ENCODE results near the gene TYMP. TPM values are rescaled to one million over a fixed set of nuclear protein-coding genes. Genes with fewer than 3 reads are reported as not detected.

TYMP gene
- total and polyA plus RNA-seq, 2 donors (not counting 1 experiment from before 2014, with no cell fraction given), result 43.6 to 45.1 TPM

GRCh38 chr22:50526108-50526833 lies 3.5 kb downstream of the TYMP start:
- H3K9ac ChIP-seq (ENCODE audit: low read length), result peak overlapping the region; percentile 89
- WGBS (ENCODE audit: insufficient coverage), result under 1% methylated on average over 75 of the region's 77 CpGs
- H3K27ac ChIP-seq (ENCODE audit: low read length in 2 of 2), result peak overlapping the region; percentile 83 to 90
- peaks cover 41% of the 10 kb centered on the region for H3K79me2 ChIP-seq (ENCODE audit: control insufficient read depth, insufficient read depth, low read length)
- CTCF ChIA-PET, result interaction anchor here (0.7 to 5.5 kb wide), 43 partner anchors 9 to 335 kb away, joined by 3 to 81 read pairs (median 6); partner anchors contain the start of genes ADM2, ARSA, CHKB and HDAC10
- Mint-ChIP-seq H3K27me3 (no peaks in the 10 kb centered on the region), H3K4me1 (peaks cover 34% of the 10 kb centered on the region), H3K9me3 (ENCODE audit: insufficient read depth) (no peaks in the 10 kb centered on the region), H3K4me3 (peak overlapping the region; percentile 86), H3K27ac (peak overlapping the region; percentile 91)
- H4K20me1 ChIP-seq (ENCODE audit: control insufficient read depth, insufficient read depth, low read length, poor library complexity, severe bottlenecking), result peaks cover 27% of the 10 kb centered on the region
- H3K4me3 ChIP-seq (ENCODE audit: control extremely low read depth in 1 of 5, extremely low read depth in 1 of 5, insufficient read depth in 1 of 5, low read depth in 2 of 5, low read length in 4 of 5), result peak overlapping the region; percentile 14 to 76 (median 69)
- intact Hi-C loops (cut with micrococcal nuclease), result loop anchor here (1.0 to 5.0 kb wide), 3 partner anchors 19 to 54 kb away; partner anchors contain the start of genes KLHDC7B and SYCE3
- peaks cover 16 to 54% of the 10 kb centered on the region in 2 donors for H3K4me1 ChIP-seq (ENCODE audit: control insufficient read depth in 2 of 2, insufficient read depth in 2 of 2, low read length in 2 of 2)
- POLR2A ChIA-PET, result interaction anchor here (0.6 to 5.4 kb wide), 21 partner anchors 8 to 336 kb away, joined by 3 to 104 read pairs (median 9); partner anchors contain the start of genes CHKB, HDAC10, KLHDC7B and LMF2
- H3K4me2 ChIP-seq (replicated peaks; ENCODE audit: low read depth, low read length, poor library complexity, severe bottlenecking), result peak overlapping the region; percentile 98
- ATAC-seq (ENCODE audit: low read depth) (peak; percentile 26), DNase-seq (peak; percentile 93)
- TF ChIP-seq EZH2 (IDR thresholded peaks at IDR 0.05; ENCODE audit: borderline replicate concordance, insufficient read depth, low read depth, low read length, poor library complexity, severe bottlenecking), result no peak
- TF ChIP-seq CTCF (IDR thresholded peaks at IDR 0.05), result peak; percentile 83
- H3K9me3 ChIP-seq (ENCODE audit: control extremely low read depth in 1 of 3, control insufficient read depth in 2 of 3, insufficient read depth in 1 of 3, low read length in 2 of 3), result peaks cover 0 to 9% (median 0%) of the 10 kb centered on the region in 3 donors
- H3K36me3 ChIP-seq (replicated peaks in 1 of 2; ENCODE audit: control extremely low read depth in 1 of 2, control insufficient read depth in 1 of 2, extremely low read depth in 1 of 2, insufficient read depth in 2 of 2, low read length in 1 of 2), result peaks cover 0 to 26% of the 10 kb centered on the region in 2 experiments
- no peaks in the 10 kb centered on the region for H3K27me3 ChIP-seq (replicated peaks in 1 of 4; ENCODE audit: control extremely low read depth in 1 of 4, control insufficient read depth in 3 of 4, insufficient read depth in 4 of 4, low read length in 3 of 4)
- H2AFZ ChIP-seq (ENCODE audit: insufficient read depth, low read depth, low read length, poor library complexity, severe bottlenecking), result peak overlapping the region; percentile 78

- no peaks in the 10 kb centered on the region for H3K27me3 ChIP-seq (replicated peaks in 1 of 4; ENCODE audit: control extremely low read depth in 1 of 4, control insufficient read depth in 3 of 4, insufficient read depth in 4 of 4, low read length in 3 of 4)
- peaks cover 27% of the 10 kb centered on the region for H4K20me1 ChIP-seq (ENCODE audit: control insufficient read depth, insufficient read depth, low read length, poor library complexity, severe bottlenecking)
- CTCF ChIA-PET, result interaction anchor here (0.6 to 5.5 kb wide), 46 partner anchors 9 to 334 kb away, joined by 3 to 81 read pairs (median 5); partner anchors contain the start of genes ADM2, ARSA, CHKB and HDAC10
- H3K36me3 ChIP-seq (replicated peaks in 1 of 2; ENCODE audit: control extremely low read depth in 1 of 2, control insufficient read depth in 1 of 2, extremely low read depth in 1 of 2, insufficient read depth in 2 of 2, low read length in 1 of 2), result peaks cover 0 to 30% of the 10 kb centered on the region in 2 experiments
- TF ChIP-seq EZH2 (IDR thresholded peaks at IDR 0.05; ENCODE audit: borderline replicate concordance, insufficient read depth, low read depth, low read length, poor library complexity, severe bottlenecking), result no peak
- no peak for TF ChIP-seq CTCF (IDR thresholded peaks at IDR 0.05)
- under 1% methylated on average over 33 of the region's 33 CpGs for WGBS (ENCODE audit: insufficient coverage)
- H3K4me1 ChIP-seq (ENCODE audit: control insufficient read depth in 2 of 2, insufficient read depth in 2 of 2, low read length in 2 of 2), result peaks cover 16 to 54% of the 10 kb centered on the region in 2 donors
- H3K4me3 Mint-ChIP-seq, result peak overlapping the region; percentile 90
- H3K9me3 ChIP-seq (ENCODE audit: control extremely low read depth in 1 of 3, control insufficient read depth in 2 of 3, insufficient read depth in 1 of 3, low read length in 2 of 3), result peaks cover 0 to 9% (median 0%) of the 10 kb centered on the region in 3 donors
- POLR2A ChIA-PET, result interaction anchor here (0.6 to 5.4 kb wide), 20 partner anchors 9 to 336 kb away, joined by 3 to 104 read pairs (median 8); partner anchors contain the start of genes CHKB, DENND6B, HDAC10 and KLHDC7B
- ATAC-seq (ENCODE audit: low read depth), result no peak
- peak overlapping the region; percentile 60 to 83 for H3K27ac ChIP-seq (ENCODE audit: low read length in 2 of 2)
- H3K4me1 Mint-ChIP-seq, result peaks cover 34% of the 10 kb centered on the region
- peak overlapping the region; percentile 91 for H3K27ac Mint-ChIP-seq
- peak overlapping the region in 4 of 5 experiments; percentile 68 to 76 (median 72) for H3K4me3 ChIP-seq (ENCODE audit: control extremely low read depth in 1 of 5, extremely low read depth in 1 of 5, insufficient read depth in 1 of 5, low read depth in 2 of 5, low read length in 4 of 5)
- intact Hi-C loops (cut with micrococcal nuclease), result loop anchor here (1.0 to 5.0 kb wide), 7 partner anchors 17 to 280 kb away; partner anchors contain the start of genes CHKB, KLHDC7B, NCAPH2 and SYCE3
- H3K27me3 Mint-ChIP-seq, result no peaks in the 10 kb centered on the region
- peaks cover 43% of the 10 kb centered on the region for H3K79me2 ChIP-seq (ENCODE audit: control insufficient read depth, insufficient read depth, low read length)
- DNase-seq, result no peak
- H3K4me2 ChIP-seq (replicated peaks; ENCODE audit: low read depth, low read length, poor library complexity, severe bottlenecking), result peak overlapping the region; percentile 98
- peak overlapping the region; percentile 89 for H3K9ac ChIP-seq (ENCODE audit: low read length)
- peak overlapping the region; percentile 78 for H2AFZ ChIP-seq (ENCODE audit: insufficient read depth, low read depth, low read length, poor library complexity, severe bottlenecking)
- no peaks in the 10 kb centered on the region for H3K9me3 Mint-ChIP-seq (ENCODE audit: insufficient read depth)
Measured at GRCh38 chr22:50525858-50526107, 4.0 kb downstream of the TYMP start.

All from B cell (primary cell).